Esophagus muscularis mucosa (tissue), 4 donors: Measurements from ENCODE around the gene TMEM218. TPM values are rescaled to one million over a fixed set of nuclear protein-coding genes. Genes with fewer than 3 reads are reported as not detected.

Experiments
- DNase-seq: peaks from one replicate; pipeline ENCODE4 v3.0.0-alpha.2; 2017; ENCODE audit errors: extremely low spot score
- H3K27ac ChIP-seq, 4 donors: fragments of 200-600 bp; sonication (generic); replicated peaks in 1 of 4; 1 replicate in 3 of 4; 2 replicates in 1 of 4; pipeline ENCODE4 v1.5.1; 2016 to 2019; ENCODE audit warnings: mild to moderate bottlenecking in 1 of 4
- H3K27me3 ChIP-seq, 4 donors: fragments of 200-600 bp; sonication (generic); one replicate each; pipeline versions ENCODE4 v1.5.1 to v1.6.0; 2016 to 2019
- H3K36me3 ChIP-seq, 4 donors: fragments of 200-600 bp; sonication (generic); one replicate each; pipeline ENCODE4 v1.5.1; 2016 to 2019
- H3K4me1 ChIP-seq, 4 donors: fragments of 200-600 bp; sonication (generic); one replicate each; pipeline ENCODE4 v1.5.1; 2016 to 2019
- H3K4me3 ChIP-seq, 4 donors: fragments of 200-600 bp; sonication (generic); 1 replicate in 2 of 4; 2 replicates in 2 of 4; pipeline ENCODE4 v1.5.1; 2016 to 2019; ENCODE audit warnings: mild to moderate bottlenecking in 4 of 4, moderate library complexity in 1 of 4
- H3K9me3 ChIP-seq, 4 donors: fragments of 200-600 bp; sonication (generic); 1 replicate in 3 of 4; 2 replicates in 1 of 4; pipeline ENCODE4 v1.5.1; 2016 to 2019
- EP300 ChIP-seq: sonication (generic); formaldehyde crosslinking; IDR thresholded peaks from one replicate; pipeline ENCODE4 v1.6.1; 2017; ENCODE audit warnings: antibody characterized with exemption
- POLR2A ChIP-seq: fragments of 450-650 bp; IDR thresholded peaks from one replicate; pipeline ENCODE4 v1.6.1; 2017; ENCODE audit warnings: antibody characterized with exemption, moderate library complexity, mild to moderate bottlenecking, low read depth
- POLR2AphosphoS5 ChIP-seq, 2 donors: sonication (generic); formaldehyde crosslinking; IDR thresholded peaks; one replicate each; pipeline ENCODE4 v1.6.1; 2017; ENCODE audit warnings: antibody characterized with exemption in 2 of 2
- WGBS: methylation state at CpG from one replicate; pipeline ENCODE4 v1.1.5; 2018; 5-methylcytosine and 5-hydroxymethylcytosine counted together
- intact Hi-C: fragments of 100-400 bp; cut with DNase I; formaldehyde crosslinking; loops from one replicate; pipeline ENCODE4 v1.15.1; 2023
- total RNA-seq, 4 donors: library from RNA; depleted of rRNA; stranded (reverse); fragments of >200 nt; gene quantifications; one replicate each; pipeline versions ENCODE4 v1.1.0 to v1.2.1, GENCODE V29; 2016
- TF ChIP-seq, protein P1 (sequence below), 3 experiments: fragments of 200-600 bp in 2 of 3; fragments of 450-650 bp in 1 of 3; sonication (generic) in 2 of 3; IDR thresholded peaks; one replicate each; pipeline ENCODE4 v1.5.1; 2017 to 2019; ENCODE audit warnings: antibody characterized with exemption in 3 of 3, mild to moderate bottlenecking in 2 of 3, moderate library complexity in 1 of 3

Gene TMEM218
- total RNA-seq, 4 donors from 2014 or later: 13.1 to 20.4 (median 15.5) TPM

DNA sequence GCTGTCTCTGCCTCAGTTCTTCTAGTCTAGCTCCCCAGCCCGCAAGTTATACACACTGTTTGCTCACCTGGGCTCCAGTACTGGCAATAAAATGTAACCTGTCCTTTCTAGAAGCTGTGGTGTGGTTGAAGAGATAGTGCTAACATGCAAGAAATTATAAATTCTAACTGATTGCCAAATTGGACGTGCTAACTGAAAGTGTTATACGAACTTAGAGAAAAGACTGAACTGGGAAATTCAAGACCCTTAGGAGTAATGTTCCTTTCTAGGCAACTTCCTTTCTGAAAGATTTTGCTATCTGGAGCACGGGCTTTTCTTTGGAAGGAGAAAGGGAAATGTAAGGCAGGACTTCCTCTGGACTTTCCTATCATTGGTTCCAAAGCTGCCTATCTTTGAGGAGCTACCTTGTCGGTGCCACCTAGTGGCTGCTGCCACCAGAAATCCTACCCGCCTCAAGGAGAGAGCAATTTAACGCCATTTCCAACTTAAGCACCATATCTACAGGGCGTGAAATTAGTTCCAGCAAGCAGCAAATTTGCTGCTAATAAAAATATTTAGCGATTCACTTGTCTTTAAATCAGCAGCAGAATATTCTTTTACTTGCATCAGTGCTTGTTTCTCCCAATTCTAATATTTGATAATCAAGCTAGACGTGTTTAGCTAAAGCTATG is 12.7 kb upstream of the TMEM218 start:
- Histone ChIP-seq H3K27me3 (peaks cover 0 to 20% (median 0%) of the 10 kb centered on the region in 4 donors), H3K4me3 (no peak overlapping the region), H3K36me3 (no peaks in the 10 kb centered on the region), H3K9me3 (no peaks in the 10 kb centered on the region), H3K27ac (no peak overlapping the region), H3K4me1 (peaks cover 0 to 6% (median 1%) of the 10 kb centered on the region in 4 donors)
- 68% methylated on average over 10 of the region's 10 CpGs for WGBS
- no peak for TF ChIP-seq POLR2AphosphoS5 (IDR thresholded peaks at IDR 0.05)
- TF ChIP-seq, protein P1, sequence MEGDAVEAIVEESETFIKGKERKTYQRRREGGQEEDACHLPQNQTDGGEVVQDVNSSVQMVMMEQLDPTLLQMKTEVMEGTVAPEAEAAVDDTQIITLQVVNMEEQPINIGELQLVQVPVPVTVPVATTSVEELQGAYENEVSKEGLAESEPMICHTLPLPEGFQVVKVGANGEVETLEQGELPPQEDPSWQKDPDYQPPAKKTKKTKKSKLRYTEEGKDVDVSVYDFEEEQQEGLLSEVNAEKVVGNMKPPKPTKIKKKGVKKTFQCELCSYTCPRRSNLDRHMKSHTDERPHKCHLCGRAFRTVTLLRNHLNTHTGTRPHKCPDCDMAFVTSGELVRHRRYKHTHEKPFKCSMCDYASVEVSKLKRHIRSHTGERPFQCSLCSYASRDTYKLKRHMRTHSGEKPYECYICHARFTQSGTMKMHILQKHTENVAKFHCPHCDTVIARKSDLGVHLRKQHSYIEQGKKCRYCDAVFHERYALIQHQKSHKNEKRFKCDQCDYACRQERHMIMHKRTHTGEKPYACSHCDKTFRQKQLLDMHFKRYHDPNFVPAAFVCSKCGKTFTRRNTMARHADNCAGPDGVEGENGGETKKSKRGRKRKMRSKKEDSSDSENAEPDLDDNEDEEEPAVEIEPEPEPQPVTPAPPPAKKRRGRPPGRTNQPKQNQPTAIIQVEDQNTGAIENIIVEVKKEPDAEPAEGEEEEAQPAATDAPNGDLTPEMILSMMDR (IDR thresholded peaks at IDR 0.05): peak in 2 of 3 experiments; percentile 13 to 35
- intact Hi-C loops: no loop called here
- DNase-seq: no peak

DNA sequence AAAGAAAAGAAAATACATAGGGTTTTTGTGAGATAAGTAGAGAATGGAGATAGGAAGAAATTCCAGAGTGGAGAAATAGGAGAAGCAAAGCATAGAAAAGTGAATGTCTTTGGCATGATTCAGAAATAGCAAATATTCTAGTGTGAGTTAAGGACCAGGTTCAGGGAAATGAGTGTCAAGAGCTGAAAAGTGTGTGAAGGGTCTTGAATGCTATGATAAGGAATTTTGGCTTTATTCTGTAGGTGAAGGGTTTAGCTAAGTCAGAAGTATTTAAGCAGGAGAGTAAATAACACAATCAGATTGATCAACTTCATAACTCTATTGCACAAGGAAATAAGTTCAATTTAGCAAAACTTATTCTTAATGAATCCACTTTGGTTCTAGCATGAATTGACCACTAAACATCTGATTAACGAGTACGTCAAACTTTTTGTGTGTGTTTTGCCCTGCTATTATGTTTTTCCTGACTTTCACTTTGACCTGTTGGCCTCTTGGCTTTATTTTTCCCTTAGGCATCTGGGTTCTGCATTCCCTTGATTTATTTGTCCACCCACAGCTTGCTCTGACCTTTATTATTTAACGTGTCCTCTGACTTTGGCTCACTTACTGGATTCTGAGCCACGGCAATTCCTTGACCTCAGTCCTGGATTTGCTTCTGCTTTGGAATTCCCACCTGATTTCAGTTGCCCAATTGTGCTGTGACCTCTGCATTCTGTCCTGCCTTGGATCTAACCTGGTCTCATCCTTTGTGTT is 11.9 kb upstream of the TMEM218 start:
- 84% methylated on average over 4 of the region's 4 CpGs for WGBS
- Histone ChIP-seq H3K36me3 (no peaks in the 10 kb centered on the region), H3K27ac (no peak overlapping the region), H3K27me3 (peaks cover 0 to 15% (median 0%) of the 10 kb centered on the region in 4 donors), H3K4me3 (no peak overlapping the region), H3K4me1 (peaks cover 0 to 6% (median 1%) of the 10 kb centered on the region in 4 donors), H3K9me3 (no peaks in the 10 kb centered on the region)
- TF ChIP-seq POLR2A (no peak), EP300 (no peak), POLR2AphosphoS5 (IDR thresholded peaks at IDR 0.05) (no peak)
- TF ChIP-seq, protein P1 (IDR thresholded peaks at IDR 0.05): no peak
- no peak for DNase-seq
- intact Hi-C loops: no loop called here

DNA sequence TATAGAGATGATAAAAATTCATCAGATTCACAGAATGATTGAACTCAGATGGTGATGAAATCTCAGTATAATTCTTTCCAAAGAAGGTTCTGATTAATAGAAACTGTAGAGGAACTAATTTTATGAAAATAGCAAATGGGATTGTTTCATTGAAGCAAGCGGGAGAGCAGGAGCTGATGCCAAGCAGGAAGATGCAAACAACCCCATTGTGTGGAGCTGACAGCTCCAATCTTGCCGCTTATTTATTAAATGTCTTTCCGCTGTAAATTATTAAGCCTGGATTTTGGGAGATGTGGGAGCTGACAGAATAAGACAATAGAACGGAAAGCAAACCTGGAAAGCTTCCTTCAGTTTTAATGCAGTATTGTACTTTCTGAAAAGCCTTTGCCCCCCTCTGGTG is 6.0 kb upstream of the TMEM218 start:
- DNase-seq: no peak
- no peak overlapping the region for H3K4me3 ChIP-seq
- peaks cover 0 to 7% (median 0%) of the 10 kb centered on the region in 4 donors for H3K27me3 ChIP-seq
- H3K9me3 ChIP-seq: no peaks in the 10 kb centered on the region
- no peak overlapping the region for H3K27ac ChIP-seq
- intact Hi-C loops: no loop called here
- TF ChIP-seq POLR2A: no peak
- no peak for TF ChIP-seq POLR2AphosphoS5 (IDR thresholded peaks at IDR 0.05)
- TF ChIP-seq, protein P1 (IDR thresholded peaks at IDR 0.05): no peak
- no peak for TF ChIP-seq EP300
- 71% methylated on average over 4 of the region's 4 CpGs for WGBS
- no peaks in the 10 kb centered on the region for H3K4me1 ChIP-seq
- no peaks in the 10 kb centered on the region for H3K36me3 ChIP-seq

DNA sequence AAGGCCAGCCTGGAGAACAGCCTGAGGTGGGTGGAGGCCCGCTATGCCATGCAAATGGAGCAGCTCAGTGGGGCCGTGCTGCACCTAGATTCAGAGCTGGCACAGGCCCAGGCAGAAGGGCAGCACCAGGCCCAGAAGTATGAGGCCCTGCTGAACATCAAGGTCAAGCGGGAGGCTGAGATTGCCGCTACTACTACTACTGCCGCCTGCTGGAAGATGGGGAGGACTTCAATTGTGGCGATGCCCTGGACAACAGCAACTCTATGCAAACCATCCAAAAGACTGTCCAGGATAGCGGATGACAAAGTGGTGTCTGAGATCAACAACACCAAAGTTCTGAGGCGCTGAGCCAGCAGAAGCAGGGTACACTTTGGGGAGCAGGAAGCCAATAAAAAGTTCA is 3.1 kb upstream of the TMEM218 start:
- WGBS: 58% methylated on average over 8 of the region's 8 CpGs
- intact Hi-C loops: no loop called here

More for the DNA sequence above, 3.1 kb upstream of the TMEM218 start:
- H3K4me1 ChIP-seq: peaks cover 6 to 15% (median 13%) of the 10 kb centered on the region in 4 donors
- no peak overlapping the region for H3K27ac ChIP-seq
- no peak overlapping the region for H3K4me3 ChIP-seq
- H3K27me3 ChIP-seq: peaks cover 0 to 7% (median 0%) of the 10 kb centered on the region in 4 donors
- TF ChIP-seq POLR2AphosphoS5 (IDR thresholded peaks at IDR 0.05): no peak
- TF ChIP-seq EP300: no peak
- no peak for TF ChIP-seq POLR2A
- TF ChIP-seq, protein P1 (IDR thresholded peaks at IDR 0.05): no peak
- no peaks in the 10 kb centered on the region for H3K9me3 ChIP-seq
- no peaks in the 10 kb centered on the region for H3K36me3 ChIP-seq
- DNase-seq: no peak
